Endothelial cell of umbilical vein (primary cell): ENCODE measurements around the gene BCL2L2.
A peak's percentile ranks its signal among the peaks of the same experiment; 100 is the strongest.

ENCODE experiments used
- POLR2AphosphoS5 ChIP-seq: IDR thresholded peaks from 2 replicates; pipeline ENCODE4 v1.6.1; 2012; ENCODE audit warnings: low read depth, mild to moderate bottlenecking, control low read depth, low read length, moderate library complexity; ENCODE audit not compliant: insufficient read depth
- TF ChIP-seq, protein P1 (sequence below), 2 donors: IDR thresholded peaks; 1 replicate in 1 of 2; 2 replicates in 1 of 2; pipeline ENCODE4 v1.5.1; 2011; ENCODE audit warnings: low read length in 2 of 2, mild to moderate bottlenecking in 2 of 2, moderate library complexity in 2 of 2, control low read depth in 1 of 2, inconsistent platforms in 1 of 2, low read depth in 1 of 2; ENCODE audit not compliant: insufficient read depth in 1 of 2; ENCODE audit errors: extremely low read depth in 1 of 2

GRCh38 chr14:23299211-23299957, 7.2 kb upstream of the BCL2L2 start:
- TF ChIP-seq, protein P1, sequence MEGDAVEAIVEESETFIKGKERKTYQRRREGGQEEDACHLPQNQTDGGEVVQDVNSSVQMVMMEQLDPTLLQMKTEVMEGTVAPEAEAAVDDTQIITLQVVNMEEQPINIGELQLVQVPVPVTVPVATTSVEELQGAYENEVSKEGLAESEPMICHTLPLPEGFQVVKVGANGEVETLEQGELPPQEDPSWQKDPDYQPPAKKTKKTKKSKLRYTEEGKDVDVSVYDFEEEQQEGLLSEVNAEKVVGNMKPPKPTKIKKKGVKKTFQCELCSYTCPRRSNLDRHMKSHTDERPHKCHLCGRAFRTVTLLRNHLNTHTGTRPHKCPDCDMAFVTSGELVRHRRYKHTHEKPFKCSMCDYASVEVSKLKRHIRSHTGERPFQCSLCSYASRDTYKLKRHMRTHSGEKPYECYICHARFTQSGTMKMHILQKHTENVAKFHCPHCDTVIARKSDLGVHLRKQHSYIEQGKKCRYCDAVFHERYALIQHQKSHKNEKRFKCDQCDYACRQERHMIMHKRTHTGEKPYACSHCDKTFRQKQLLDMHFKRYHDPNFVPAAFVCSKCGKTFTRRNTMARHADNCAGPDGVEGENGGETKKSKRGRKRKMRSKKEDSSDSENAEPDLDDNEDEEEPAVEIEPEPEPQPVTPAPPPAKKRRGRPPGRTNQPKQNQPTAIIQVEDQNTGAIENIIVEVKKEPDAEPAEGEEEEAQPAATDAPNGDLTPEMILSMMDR (IDR thresholded peaks at IDR 0.05; ENCODE audit: extremely low read depth in 1 of 2, insufficient read depth in 1 of 2, low read depth in 1 of 2, low read length in 2 of 2), result peak; percentile 11 to 18
- no peak for TF ChIP-seq POLR2AphosphoS5
